Psoas muscle (tissue), 8 donors: Measurements from ENCODE around the gene WWTR1. TPM values are rescaled to one million over a fixed set of nuclear protein-coding genes. Genes with fewer than 3 reads are reported as not detected.

Source experiments
- ATAC-seq, 4 donors: fragments of 200-7000 bp; cut with Tn5 transposase; one replicate each; pipeline ENCODE4 v1.9.1; 2020; ENCODE audit warnings: moderate library complexity in 3 of 4, mild to moderate bottlenecking in 2 of 4
- DNase-seq, 2 donors: peaks; one replicate each; pipeline ENCODE4 v3.0.0-alpha.2; 2020
- H3K27ac ChIP-seq: fragments of 200-600 bp; one replicate; pipeline ENCODE4 v1.8.0; 2022
- H3K27me3 ChIP-seq, 3 donors: fragments of 200-600 bp in 1 of 3; one replicate each; pipeline versions ENCODE4 v1.6.1 to v1.8.0; 2013 to 2022; ENCODE audit warnings: low read length in 2 of 3, mild to moderate bottlenecking in 2 of 3, moderate library complexity in 1 of 3; ENCODE audit not compliant: insufficient read depth in 3 of 3
- H3K36me3 ChIP-seq, 2 donors: fragments of 200-600 bp in 1 of 2; one replicate each; pipeline versions ENCODE4 v1.6.1 to v1.8.0; 2013 to 2022; ENCODE audit warnings: low read depth in 1 of 2, mild to moderate bottlenecking in 1 of 2, moderate library complexity in 1 of 2; ENCODE audit not compliant: insufficient read depth in 1 of 2
- H3K4me1 ChIP-seq: fragments of 200-600 bp; one replicate; pipeline ENCODE4 v1.8.0; 2022
- H3K4me3 ChIP-seq: fragments of 200-600 bp; one replicate; pipeline ENCODE4 v1.8.0; 2022; ENCODE audit warnings: mild to moderate bottlenecking
- H3K9me3 ChIP-seq: fragments of 200-600 bp; one replicate; pipeline ENCODE4 v1.8.0; 2022
- WGBS, 3 donors: extraction: QIAGEN DNeasy Blood & Tissue Kit; methylation state at CpG; one replicate each; pipeline versions ENCODE4 v1.1.6 to v1.1.7; 2013; 5-methylcytosine and 5-hydroxymethylcytosine counted together
- intact Hi-C, 2 donors: fragments of 100-400 bp; cut with DNase I; formaldehyde crosslinking; loops; one replicate each; pipeline versions ENCODE4 v1.11.0 to v1.14.2; 2022
- polyA plus RNA-seq, 3 donors: library from polyadenylated mRNA; stranded (reverse); fragments of 200-250 nt; gene quantifications; one replicate each; pipeline ENCODE4 v1.2.3, GENCODE V29; 2013
- total RNA-seq, 4 donors: library from RNA; stranded (reverse); fragmentation: NEBNext Ultra II Directional in 2 of 4; extraction: Animal tissue kit (Norgen Biotek cat#: 25700) in 2 of 4; gene quantifications; one replicate each; pipeline versions ENCODE4 v1.2.1 to v1.2.4, GENCODE V29; 2021 to 2023
- TF ChIP-seq, protein P1 (sequence below): fragments of 200-600 bp; IDR thresholded peaks from one replicate; pipeline ENCODE4 v1.8.0; 2022; ENCODE audit warnings: antibody characterized with exemption
- donor health status: healthy with polysubstance abuse.
- donor health status: DM: no; HTN: no; CAD: no; lungs with moderate emphysema.
- donor health status: Bipolar disorder and iron deficiency.
- donor health status: healthy.
- donor health status: DM: yes; HTN: yes; CAD: no.
- donor health status: DM: no; HTN: no; CAD: no.
- donor health status: DM: no; HTN: no; CAD: no.
- donor health status: DM: yes; HTN: yes; CAD: no.

WWTR1 gene
- total and polyA plus RNA-seq, 7 donors: 6.7 to 53.5 (median 24.7) TPM

- H3K27me3 ChIP-seq: no peaks in the 10 kb centered on the region
- intact Hi-C loops: no loop called here
- TF ChIP-seq, protein P1, sequence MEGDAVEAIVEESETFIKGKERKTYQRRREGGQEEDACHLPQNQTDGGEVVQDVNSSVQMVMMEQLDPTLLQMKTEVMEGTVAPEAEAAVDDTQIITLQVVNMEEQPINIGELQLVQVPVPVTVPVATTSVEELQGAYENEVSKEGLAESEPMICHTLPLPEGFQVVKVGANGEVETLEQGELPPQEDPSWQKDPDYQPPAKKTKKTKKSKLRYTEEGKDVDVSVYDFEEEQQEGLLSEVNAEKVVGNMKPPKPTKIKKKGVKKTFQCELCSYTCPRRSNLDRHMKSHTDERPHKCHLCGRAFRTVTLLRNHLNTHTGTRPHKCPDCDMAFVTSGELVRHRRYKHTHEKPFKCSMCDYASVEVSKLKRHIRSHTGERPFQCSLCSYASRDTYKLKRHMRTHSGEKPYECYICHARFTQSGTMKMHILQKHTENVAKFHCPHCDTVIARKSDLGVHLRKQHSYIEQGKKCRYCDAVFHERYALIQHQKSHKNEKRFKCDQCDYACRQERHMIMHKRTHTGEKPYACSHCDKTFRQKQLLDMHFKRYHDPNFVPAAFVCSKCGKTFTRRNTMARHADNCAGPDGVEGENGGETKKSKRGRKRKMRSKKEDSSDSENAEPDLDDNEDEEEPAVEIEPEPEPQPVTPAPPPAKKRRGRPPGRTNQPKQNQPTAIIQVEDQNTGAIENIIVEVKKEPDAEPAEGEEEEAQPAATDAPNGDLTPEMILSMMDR: no peak
- peak in 1 of 2 donors; percentile 19 for DNase-seq
- ATAC-seq: no peak
- 74 to 81% (median 80%) methylated on average over 6 of the region's 6 CpGs for WGBS, 3 donors
- H3K4me3 ChIP-seq: no peak overlapping the region
- H3K36me3 ChIP-seq: peaks cover 0 to 10% of the 10 kb centered on the region in 2 donors
- H3K4me1 ChIP-seq: peaks cover 76% of the 10 kb centered on the region
- peak overlapping the region; percentile 36 for H3K27ac ChIP-seq
- H3K9me3 ChIP-seq: no peaks in the 10 kb centered on the region
Measured at GRCh38 chr3:149572796-149573414, 84.9 kb downstream of the WWTR1 start.

GRCh38 chr3:149571381-149571780 is 86.4 kb downstream of the WWTR1 start:
- DNase-seq (no peak), ATAC-seq (peak in 2 of 4 donors; percentile 40 to 51)
- intact Hi-C loops: no loop called here
- Histone ChIP-seq H3K9me3 (no peaks in the 10 kb centered on the region), H3K27ac (peak overlapping the region; percentile 39), H3K27me3 (no peaks in the 10 kb centered on the region), H3K4me3 (no peak overlapping the region), H3K4me1 (peaks cover 63% of the 10 kb centered on the region), H3K36me3 (peaks cover 0 to 10% of the 10 kb centered on the region in 2 donors)
- WGBS, 3 donors: 20 to 41% (median 32%) methylated on average over 2 of the region's 2 CpGs
- TF ChIP-seq, protein P1: no peak

- H3K27ac ChIP-seq: no peak overlapping the region
- TF ChIP-seq, protein P1: no peak
- ATAC-seq (no peak), DNase-seq (no peak)
- H3K4me3 ChIP-seq: no peak overlapping the region
- H3K4me1 ChIP-seq: peaks cover 50% of the 10 kb centered on the region
- H3K27me3 ChIP-seq: no peaks in the 10 kb centered on the region
- intact Hi-C loops: no loop called here
- H3K9me3 ChIP-seq: no peaks in the 10 kb centered on the region
- 88 to 90% (median 88%) methylated on average over 8 of the region's 8 CpGs for WGBS, 3 donors
- H3K36me3 ChIP-seq: peaks cover 0 to 10% of the 10 kb centered on the region in 2 donors
Measured at GRCh38 chr3:149570016-149570415, 87.8 kb downstream of the WWTR1 start.

- TF ChIP-seq, protein P1: no peak
- ATAC-seq: no peak
- H3K27me3 ChIP-seq: no peaks in the 10 kb centered on the region
- no peak overlapping the region for H3K4me3 ChIP-seq
- intact Hi-C loops: loop anchor here in 1 of 2 donors (5.0 kb wide), 1 partner anchor 35 kb away; no protein-coding TSS in a partner anchor
- 49 to 64% (median 52%) methylated on average over 2 of the region's 2 CpGs for WGBS, 3 donors
- peaks cover 0 to 10% of the 10 kb centered on the region in 2 donors for H3K36me3 ChIP-seq
- no peaks in the 10 kb centered on the region for H3K9me3 ChIP-seq
- H3K27ac ChIP-seq: no peak overlapping the region
- peaks cover 32% of the 10 kb centered on the region for H3K4me1 ChIP-seq
- no peak for DNase-seq
Measured at GRCh38 chr3:149567381-149567780, 90.4 kb downstream of the WWTR1 start.
